ENCODE results near the gene EFEMP1.

DNA sequence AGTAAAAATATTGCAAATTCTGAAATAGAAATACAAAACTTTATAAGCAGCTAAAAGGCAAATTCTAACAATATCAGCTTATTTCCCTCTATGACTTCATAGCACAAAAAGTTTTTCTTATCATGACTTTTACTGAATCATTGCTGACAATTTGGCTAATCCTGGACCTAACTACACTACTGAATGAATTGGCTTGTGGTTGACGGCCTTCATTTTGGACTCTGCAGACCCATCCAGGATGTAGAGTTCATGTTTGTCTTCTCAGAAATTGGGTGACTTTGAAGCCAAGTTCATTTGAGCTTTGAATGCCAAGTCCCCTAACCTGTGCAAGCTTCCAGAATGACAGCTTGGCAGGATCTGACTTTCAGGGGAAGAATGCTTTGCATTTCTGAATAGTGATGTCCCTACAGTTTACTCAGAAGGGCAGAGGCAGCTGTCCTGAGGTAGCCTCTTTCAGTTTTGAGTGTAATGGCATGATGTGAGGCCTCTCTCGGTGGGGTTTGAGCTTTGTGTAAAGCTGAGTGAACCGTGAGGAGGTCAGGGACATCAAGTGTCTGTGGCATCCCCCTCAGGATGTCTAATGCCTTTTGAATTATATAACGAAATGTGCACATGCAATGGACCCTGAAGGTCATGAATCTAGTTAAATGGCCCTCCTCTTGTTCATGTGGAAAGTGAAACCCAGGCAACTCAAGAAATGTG is 48.0 kb downstream of the EFEMP1 start:
- TF ChIP-seq, protein P1, sequence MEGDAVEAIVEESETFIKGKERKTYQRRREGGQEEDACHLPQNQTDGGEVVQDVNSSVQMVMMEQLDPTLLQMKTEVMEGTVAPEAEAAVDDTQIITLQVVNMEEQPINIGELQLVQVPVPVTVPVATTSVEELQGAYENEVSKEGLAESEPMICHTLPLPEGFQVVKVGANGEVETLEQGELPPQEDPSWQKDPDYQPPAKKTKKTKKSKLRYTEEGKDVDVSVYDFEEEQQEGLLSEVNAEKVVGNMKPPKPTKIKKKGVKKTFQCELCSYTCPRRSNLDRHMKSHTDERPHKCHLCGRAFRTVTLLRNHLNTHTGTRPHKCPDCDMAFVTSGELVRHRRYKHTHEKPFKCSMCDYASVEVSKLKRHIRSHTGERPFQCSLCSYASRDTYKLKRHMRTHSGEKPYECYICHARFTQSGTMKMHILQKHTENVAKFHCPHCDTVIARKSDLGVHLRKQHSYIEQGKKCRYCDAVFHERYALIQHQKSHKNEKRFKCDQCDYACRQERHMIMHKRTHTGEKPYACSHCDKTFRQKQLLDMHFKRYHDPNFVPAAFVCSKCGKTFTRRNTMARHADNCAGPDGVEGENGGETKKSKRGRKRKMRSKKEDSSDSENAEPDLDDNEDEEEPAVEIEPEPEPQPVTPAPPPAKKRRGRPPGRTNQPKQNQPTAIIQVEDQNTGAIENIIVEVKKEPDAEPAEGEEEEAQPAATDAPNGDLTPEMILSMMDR (conservative IDR thresholded peaks at IDR 0.05; ENCODE audit: low read depth, low read length), result no peak
- TF ChIP-seq EZH2 (IDR thresholded peaks at IDR 0.05; ENCODE audit: borderline replicate concordance, low read depth, low read length, poor library complexity, severe bottlenecking), result no peak

All from A673 (cell line).